ENCODE measurements around the gene CEACAM1. TPM values are rescaled to one million over a fixed set of nuclear protein-coding genes. Genes with fewer than 3 reads are reported as not detected.

CEACAM1 gene
- total RNA-seq, 1 donor from 2014 or later = 0.39 TPM

DNA sequence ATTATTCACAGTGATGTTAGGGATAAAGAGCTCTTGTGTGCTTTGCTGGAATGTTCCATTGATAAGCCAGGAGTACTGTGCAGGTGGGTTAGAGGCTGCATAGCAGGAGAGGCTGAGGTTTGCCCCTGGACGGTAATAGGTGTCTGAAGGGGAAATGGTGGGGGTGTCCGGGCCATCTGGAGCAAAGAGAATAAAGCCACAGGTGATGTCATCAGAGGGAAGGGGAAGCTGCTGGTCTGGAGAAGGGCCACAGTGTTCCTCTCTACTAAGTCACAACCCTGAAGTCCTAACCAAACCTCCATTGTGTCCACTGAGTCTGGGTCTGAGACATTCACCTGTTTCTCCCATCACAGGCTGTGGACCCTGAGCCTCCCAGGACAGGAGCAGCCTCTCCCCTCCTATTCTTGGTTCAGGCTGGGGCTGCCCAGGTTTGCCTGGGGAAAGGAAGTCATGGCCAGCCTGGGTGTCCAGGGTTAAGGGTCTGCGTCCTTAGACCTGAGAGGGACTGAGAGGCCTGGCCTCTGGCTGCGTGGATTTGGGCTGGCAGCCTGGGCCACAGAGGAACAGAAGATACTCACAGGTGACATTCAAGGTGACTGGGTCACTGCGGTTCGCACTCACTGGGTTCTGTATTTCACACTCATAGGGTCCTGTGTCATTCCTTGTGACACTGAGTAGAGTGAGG lies 6.8 kb downstream of the CEACAM1 start:
- Mint-ChIP-seq H3K27ac (peak overlapping the region; percentile 2), H3K4me1 (peaks cover 2% of the 10 kb centered on the region), H3K36me3 (no peaks in the 10 kb centered on the region), H3K4me3 (no peak overlapping the region), H3K9me3 (peaks cover 6% of the 10 kb centered on the region), H3K27me3 (ENCODE audit: insufficient read depth, low read depth) (no peaks in the 10 kb centered on the region)
- Histone ChIP-seq H3F3A (ENCODE audit: low read depth) (no peaks in the 10 kb centered on the region), H3K27me3 (no peaks in the 10 kb centered on the region), H3K9me3 (ENCODE audit: low read depth) (no peaks in the 10 kb centered on the region), H3K79me2 (ENCODE audit: low read depth) (no peaks in the 10 kb centered on the region), H3K27ac (no peak overlapping the region), H3K36me3 (no peaks in the 10 kb centered on the region), H2AFZ (replicated peaks) (no peak overlapping the region), H3K4me3 (no peak overlapping the region), H3K4me2 (no peak overlapping the region), H3K4me1 (no peaks in the 10 kb centered on the region), H4K20me1 (ENCODE audit: low read depth) (no peaks in the 10 kb centered on the region), H3K9ac (no peak overlapping the region)
- DNase-seq (ENCODE audit: low spot score) = no peak
- no peak for TF ChIP-seq EZH2phosphoT487 (IDR thresholded peaks at IDR 0.05)
- TF ChIP-seq EZH2 (IDR thresholded peaks at IDR 0.05) = no peak
- TF ChIP-seq CTCF (IDR thresholded peaks at IDR 0.05) = no peak

- Histone ChIP-seq H3K9ac (no peak overlapping the region), H3K4me3 (no peak overlapping the region), H2AFZ (replicated peaks) (no peak overlapping the region), H3K36me3 (no peaks in the 10 kb centered on the region), H3K27me3 (no peaks in the 10 kb centered on the region), H3K4me2 (no peak overlapping the region), H4K20me1 (ENCODE audit: low read depth) (no peaks in the 10 kb centered on the region), H3K4me1 (no peaks in the 10 kb centered on the region), H3K79me2 (ENCODE audit: low read depth) (no peaks in the 10 kb centered on the region), H3K27ac (no peak overlapping the region), H3K9me3 (ENCODE audit: low read depth) (no peaks in the 10 kb centered on the region), H3F3A (ENCODE audit: low read depth) (no peaks in the 10 kb centered on the region)
- no peaks in the 10 kb centered on the region for H3K27me3 Mint-ChIP-seq (ENCODE audit: insufficient read depth, low read depth)
- H3K4me1 Mint-ChIP-seq = peaks cover 2% of the 10 kb centered on the region
- DNase-seq (ENCODE audit: low spot score) = no peak
- TF ChIP-seq EZH2 (IDR thresholded peaks at IDR 0.05) (no peak), CTCF (IDR thresholded peaks at IDR 0.05) (no peak), EZH2phosphoT487 (IDR thresholded peaks at IDR 0.05) (no peak)
- H3K27ac Mint-ChIP-seq = no peak overlapping the region
- peaks cover 10% of the 10 kb centered on the region for H3K9me3 Mint-ChIP-seq
- no peak overlapping the region for H3K4me3 Mint-ChIP-seq
- H3K36me3 Mint-ChIP-seq = no peaks in the 10 kb centered on the region
Measured at GRCh38 chr19:42519108-42519507, 9.2 kb downstream of the CEACAM1 start.

DNA sequence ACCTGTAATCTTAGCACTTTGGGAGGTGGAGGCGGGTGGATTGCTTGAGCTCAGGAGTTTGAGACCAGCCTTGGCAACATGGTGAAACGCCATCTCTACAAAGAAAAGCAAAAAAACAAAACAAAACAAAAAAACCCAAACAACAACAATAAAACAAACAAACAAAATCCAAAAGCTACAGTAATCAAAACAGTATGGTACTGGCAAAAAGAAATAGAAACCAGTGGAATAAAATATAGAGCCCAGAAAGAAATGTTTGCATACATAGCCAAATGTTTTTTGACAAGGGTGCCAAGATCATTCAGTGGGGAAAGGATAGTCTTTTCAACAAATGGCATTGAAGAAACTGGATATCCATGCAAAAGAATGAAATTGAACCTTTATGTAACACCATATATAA lies 11.5 kb downstream of the CEACAM1 start:
- no peaks in the 10 kb centered on the region for H4K20me1 ChIP-seq (ENCODE audit: low read depth)
- no peak for DNase-seq (ENCODE audit: low spot score)
- H3K36me3 ChIP-seq = no peaks in the 10 kb centered on the region
- Mint-ChIP-seq H3K4me1 (peaks cover 7% of the 10 kb centered on the region), H3K9me3 (peaks cover 10% of the 10 kb centered on the region), H3K4me3 (no peak overlapping the region), H3K27ac (no peak overlapping the region), H3K36me3 (no peaks in the 10 kb centered on the region), H3K27me3 (ENCODE audit: insufficient read depth, low read depth) (no peaks in the 10 kb centered on the region)
- TF ChIP-seq EZH2phosphoT487 (IDR thresholded peaks at IDR 0.05) = no peak
- TF ChIP-seq EZH2 (IDR thresholded peaks at IDR 0.05) = no peak
- no peak for TF ChIP-seq CTCF (IDR thresholded peaks at IDR 0.05)
- H3K4me3 ChIP-seq = no peak overlapping the region
- no peak overlapping the region for H3K4me2 ChIP-seq
- H3K79me2 ChIP-seq (ENCODE audit: low read depth) = no peaks in the 10 kb centered on the region
- H3K27me3 ChIP-seq = no peaks in the 10 kb centered on the region
- H3K9me3 ChIP-seq (ENCODE audit: low read depth) = no peaks in the 10 kb centered on the region
- H3F3A ChIP-seq (ENCODE audit: low read depth) = peaks cover 11% of the 10 kb centered on the region
- no peak overlapping the region for H2AFZ ChIP-seq (replicated peaks)
- no peak overlapping the region for H3K9ac ChIP-seq
- no peak overlapping the region for H3K27ac ChIP-seq
- H3K4me1 ChIP-seq = no peaks in the 10 kb centered on the region

Measured in neural progenitor cell (in vitro differentiated cells).